HG02759 (cell line): ENCODE measurements around the gene SBNO2.

ENCODE experiments used
- ATAC-seq: cut with Tn5 transposase; IDR thresholded peaks from one replicate; pipeline ENCODE4 v1.9.1; 2021; ENCODE audit warnings: mild to moderate bottlenecking, moderate library complexity; ENCODE audit not compliant: unreplicated experiment

Gene SBNO2

DNA sequence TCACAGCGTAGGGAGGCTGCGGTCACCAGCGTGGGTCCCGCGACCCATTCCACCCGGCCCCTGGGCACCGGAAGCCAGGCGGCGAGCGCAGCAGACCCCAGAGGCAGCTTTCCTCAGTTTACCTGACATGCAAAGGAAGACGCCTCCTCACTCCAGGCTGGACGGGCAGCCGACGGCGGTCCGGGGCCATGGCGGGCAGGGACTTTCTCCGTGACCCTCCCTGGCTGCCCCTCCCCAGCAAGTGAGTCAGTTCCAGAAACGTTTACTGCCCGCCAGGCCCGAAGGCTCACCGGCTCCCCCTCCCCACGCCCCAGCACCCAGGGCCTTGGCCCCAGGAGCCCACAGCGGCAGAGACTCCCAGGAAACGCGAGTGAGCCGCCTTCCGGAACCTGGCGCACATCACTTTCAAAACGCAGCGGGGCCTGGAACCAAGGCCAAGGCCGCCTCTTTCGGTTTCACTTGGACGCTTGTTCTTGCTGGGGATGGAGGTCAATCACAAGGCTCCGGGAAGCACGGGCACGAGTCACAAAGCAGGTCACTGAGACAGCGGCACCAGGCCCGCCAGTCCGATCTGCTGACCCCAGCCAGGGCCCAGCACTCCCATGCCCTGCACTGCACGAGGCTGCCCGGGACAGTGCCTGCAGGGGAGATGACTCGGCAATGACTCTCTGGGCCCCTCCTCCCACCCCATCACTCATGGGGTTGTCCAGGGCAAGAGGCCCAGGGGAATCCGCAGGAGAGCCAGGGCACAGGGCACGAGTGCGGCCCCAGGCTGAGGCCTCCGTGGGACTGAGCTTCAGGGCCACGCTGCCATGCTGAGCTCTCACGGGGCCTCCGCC, 5.3 kb downstream of the SBNO2 start:
- ATAC-seq: no peak

DNA sequence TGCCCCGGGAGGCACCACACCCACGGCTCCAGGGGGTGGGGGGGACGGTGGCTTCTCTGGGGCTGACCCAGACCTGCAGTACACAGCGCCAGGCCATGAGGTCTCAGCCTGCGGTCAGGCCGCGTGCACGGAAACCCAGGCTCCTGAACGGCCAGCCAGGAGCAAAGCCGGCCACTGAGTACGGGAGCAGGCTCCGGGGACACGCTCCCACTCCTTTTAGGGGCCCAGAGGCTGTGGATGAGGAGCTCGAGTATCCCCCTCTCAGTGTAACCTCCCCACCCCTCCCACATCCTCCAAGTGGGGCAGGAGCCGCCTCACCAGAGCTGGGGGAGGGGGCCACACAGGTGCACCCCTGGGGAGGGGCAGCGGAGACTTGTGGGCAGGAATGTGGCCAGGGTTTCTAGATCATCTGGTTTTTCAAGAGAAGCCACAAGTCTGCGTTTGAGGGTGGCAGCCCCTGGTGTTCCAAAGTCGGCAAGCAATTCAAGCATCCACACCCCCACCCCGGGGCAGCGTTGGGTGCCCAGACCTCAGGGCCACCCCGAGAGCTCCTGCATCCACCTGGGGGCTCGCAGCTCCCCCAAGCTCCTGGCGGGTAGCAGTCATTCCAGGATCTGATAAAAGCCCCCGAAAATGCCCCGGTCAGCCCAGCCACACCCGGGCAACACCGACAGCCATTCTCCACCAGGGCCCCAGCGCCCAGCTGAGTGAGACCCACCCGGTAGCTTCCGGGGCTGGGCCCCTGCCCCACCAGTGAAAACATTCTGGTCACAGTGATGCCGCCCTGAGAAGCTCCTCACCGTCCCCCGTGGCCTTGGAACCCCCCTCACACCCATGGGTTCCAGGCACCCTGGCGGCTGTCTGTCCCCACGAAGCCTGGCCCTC, 6.1 kb downstream of the SBNO2 start:
- ATAC-seq: no peak

DNA sequence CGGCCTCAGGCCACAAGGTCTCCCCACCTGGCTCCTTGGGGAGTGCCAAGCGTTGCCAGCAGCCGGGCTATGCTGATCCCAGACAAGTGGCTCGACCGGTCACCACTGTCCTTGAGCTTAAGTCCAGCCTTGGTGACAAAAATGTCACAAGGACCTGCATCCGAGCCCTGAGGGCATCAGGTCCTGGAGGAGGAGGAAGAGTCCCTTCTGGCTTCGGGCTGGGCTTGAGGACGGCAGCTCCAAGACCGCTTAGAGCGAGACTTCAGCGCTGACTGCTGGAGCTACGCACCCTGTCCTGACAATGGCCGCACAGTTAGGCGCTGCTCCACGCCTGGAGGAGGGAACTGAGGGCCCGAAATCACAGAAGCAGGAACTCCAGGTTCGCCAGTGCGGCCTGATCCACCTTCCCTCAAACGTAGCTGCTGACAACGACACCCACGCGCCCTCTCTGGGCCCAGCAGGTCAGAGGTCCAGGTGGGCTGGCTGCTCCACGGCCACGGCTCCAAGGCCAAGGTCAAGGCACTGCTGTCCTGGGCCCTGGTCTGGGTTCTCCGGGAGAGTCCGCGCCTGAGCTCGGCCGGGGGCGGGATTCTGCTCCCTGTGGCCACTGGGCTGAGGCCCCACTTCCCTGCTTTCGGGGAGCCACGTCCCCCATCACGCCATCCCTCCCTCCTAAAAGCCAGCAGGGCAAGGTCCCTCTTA, 7.0 kb downstream of the SBNO2 start:
- no peak for ATAC-seq

DNA sequence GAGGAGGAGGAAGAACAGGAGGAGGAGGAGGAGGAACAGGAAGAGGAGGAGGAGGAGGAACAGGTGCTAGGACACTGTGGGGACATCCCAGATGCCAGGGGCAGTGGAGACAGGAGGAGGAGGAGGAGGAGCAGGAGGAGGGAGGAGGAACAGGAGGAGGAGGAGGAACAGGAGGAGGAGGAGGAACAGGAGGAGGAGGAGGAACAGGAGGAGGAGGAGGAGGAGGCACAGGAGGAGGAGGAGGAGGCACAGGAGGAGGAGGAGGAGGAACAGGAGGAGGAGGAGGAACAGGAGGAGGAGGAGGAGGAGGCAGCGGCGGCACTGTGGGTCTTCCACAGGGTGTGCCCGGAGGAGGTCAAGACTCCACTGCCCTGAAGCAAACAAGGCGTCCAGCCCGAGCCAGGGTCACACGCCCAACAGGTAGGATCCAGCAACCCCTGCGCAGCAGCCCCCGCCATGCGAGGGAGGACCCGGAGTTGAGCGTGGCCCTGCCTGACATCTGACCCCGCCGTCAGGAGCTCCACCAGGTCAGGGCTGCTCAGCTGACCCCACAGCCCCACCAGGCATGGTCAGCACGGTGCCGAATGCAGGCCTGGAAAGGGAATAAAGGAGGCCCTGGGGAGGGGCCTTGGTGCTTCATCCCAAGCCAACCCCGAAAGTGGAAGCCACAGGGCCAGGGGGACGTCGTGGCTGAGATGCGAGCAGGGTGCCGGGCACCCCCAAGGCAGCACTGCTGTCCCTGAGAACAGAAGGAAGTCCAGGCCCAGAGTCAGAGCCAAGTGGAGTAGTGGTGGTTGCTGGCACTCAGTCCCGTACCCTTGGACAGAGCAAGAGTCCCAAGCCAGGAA, 9.2 kb downstream of the SBNO2 start:
- ATAC-seq: no peak

DNA sequence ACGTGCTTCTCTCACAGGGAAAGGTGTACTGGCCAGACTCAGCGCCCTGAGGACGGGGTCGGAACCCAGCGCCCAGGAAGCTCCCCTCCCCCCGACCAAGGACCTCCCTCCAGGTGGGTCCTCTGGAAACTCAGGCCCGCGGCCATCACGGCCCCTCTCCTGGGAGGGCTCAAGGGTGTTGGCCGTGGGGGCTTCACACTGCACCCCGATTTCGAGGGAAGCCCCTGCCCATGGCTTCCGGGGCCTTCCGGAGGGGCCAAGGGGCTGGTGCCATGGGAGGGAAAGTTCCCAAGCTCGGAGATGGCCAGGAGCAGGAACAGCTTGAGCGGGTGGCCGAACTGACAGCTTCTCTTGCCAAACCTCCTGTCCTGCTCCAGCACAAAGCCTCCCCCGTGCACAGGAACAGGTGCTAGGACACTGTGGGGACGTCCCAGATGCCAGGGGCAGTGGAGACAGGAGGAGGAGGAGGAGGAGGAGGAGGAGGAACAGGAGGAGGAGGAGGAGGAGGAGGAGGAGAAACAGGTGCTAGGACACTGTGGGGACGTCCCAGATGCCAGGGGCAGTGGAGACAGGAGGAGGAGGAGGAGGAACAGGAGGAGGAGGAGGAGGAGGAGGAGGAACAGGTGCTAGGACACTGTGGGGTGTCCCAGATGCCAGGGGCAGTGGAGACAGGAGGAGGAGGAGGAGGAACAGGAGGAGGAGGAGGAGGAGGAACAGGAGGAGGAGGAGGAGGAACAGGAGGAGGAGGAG, 10.0 kb downstream of the SBNO2 start:
- ATAC-seq: no peak

DNA sequence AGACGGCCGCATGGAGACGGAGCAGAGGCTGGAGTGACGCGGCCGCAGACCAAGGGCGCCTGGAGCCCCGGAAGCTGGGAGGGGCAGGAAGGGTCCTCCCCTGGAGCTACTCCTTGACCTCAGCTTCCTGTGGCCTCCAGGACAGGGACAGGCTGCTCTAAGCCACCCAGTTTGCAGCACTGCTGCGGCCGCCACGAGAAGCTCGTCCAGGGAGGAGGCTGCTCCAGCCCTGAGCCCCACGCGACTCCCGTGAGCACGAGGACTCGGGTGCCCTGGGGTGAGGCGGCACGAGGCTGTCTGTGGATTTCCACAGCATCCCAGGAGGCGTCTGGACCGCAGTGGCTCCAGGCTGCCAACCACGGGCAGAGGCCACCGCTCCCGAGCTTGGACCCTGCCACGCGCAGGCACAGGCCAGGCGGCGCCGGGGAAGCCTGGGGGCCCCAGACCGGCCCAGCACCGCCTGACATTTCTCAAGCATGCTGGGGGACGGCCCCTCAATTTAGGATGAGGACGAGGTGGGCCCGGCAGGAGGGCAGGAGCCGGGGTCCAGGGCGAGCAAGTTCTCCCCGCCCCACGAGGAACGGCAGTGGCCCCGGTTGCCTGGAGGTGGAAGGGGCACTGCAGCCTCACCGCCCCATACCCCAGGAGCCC, 10.7 kb downstream of the SBNO2 start:
- no peak for ATAC-seq

DNA sequence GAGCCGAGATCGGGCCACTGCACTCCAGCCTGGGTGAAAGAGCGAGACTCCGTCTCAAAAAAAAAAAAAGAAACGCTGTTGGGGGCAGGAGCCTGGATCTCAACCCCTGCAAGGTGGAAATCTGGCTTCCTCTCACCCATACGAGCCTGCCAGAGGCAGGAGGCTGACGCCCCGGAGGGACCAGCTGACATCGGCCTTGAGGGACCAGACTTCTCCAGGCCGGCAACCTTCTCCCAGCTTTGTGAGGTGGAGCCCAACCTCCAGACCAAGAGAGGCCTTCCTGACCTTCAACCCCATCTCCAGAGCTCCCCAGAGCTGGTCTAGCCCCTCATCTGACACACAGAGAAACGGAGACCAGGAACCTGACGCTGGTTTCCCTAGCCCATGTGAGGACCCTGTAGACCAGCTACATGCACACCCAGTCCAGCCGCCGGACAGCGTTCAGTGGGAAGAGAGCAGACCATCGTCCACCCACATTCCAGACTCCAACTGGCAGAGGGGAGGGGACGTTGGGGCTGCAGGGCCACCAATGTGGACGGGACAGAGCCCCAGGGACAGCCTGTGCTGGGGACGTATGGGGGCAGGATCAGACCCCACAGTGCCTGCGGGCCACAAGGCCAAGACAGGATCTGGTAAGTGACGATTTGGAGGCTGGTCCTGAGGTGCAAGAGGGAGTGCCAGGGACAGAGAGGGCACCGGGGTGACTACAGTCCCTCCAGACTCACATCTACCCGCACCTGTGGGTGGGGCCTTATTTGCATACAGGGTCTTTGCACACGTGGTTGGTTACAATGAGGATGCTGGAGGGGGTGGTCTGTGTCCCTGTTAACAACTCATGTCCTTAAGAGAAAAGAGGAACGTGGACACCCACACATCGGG, 11.4 kb downstream of the SBNO2 start:
- no peak for ATAC-seq

DNA sequence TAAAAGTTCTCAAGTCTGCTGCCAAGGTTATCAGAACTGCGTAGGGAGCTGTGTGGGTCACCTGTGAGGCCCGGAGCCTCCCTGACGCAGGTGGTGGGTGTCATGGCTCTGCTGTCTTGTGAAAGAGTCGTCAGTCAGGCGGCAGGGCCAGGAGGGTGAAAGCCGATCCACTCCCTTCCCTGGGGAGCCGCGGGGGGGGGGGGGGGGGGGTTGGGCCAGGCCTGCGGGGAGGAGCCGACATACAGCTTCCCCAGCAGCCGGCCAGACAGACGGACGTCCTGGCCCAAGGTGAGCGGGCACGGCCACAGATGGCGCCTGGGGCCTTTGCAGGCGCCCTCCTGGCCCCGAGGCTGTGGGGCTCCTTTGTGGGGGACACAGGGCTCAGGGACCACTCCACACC, 12.4 kb downstream of the SBNO2 start:
- no peak for ATAC-seq

DNA sequence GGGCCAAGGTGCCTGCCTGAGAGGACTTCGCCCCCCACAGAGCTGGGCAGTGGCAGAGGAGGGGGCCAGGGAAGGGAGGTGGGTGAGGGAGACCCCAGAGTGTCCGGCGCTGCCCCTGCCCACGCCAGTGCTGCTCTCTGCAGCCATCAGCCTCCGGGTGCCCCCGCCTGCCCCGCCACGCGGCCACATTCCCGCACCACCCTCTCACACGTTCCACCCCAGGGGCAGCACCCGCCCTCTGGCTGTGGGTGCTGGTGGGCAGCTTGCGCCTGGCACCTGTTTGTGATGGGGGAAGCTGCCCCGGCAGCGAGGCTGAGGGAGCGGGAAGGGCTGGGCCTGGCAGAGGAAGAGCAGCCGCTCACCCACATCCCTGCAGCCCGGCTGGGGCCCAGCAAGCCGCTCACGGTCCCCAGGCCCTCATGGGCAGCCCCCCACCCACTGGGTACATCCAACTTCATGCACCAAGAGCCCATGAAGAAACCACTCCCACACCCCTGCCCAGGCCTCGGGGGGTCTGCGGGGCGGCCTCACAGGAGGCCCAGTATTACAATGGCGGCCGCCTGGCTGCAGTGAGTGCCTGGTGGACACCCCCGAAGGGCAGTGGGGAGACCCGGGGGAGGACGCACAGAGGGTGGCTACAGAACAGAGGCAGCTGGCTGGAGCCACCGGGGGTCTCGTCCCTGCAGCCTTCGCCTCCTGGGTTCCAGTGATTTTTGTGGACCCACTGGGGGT, 14.0 kb downstream of the SBNO2 start:
- ATAC-seq: no peak

DNA sequence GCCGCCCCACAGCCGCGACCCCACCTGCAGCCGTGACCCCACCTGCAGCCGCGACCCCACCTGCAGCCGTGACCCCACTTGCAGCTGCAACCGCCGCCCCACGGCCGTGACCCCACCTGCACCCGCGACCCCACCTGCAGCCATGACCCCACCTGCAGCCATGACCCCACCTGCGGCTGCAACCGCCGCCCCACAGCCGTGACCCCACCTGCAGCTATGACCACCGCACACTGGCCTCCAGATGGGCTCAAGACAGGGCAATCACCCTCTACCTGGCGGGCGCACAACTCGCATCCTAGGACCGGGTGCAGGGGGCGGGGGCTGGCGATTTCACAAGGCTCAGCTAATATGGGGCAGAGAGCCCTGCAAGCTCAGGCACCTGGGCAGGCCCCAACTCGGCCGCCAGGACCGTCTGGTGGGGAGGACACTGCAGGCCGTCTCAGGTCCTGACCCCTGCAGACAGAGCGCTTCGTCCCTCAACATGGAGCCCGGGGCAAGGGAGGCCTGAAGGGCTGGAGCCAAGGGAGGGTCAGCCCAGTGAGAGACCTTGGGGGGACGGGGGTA, 15.1 kb downstream of the SBNO2 start:
- no peak for ATAC-seq

DNA sequence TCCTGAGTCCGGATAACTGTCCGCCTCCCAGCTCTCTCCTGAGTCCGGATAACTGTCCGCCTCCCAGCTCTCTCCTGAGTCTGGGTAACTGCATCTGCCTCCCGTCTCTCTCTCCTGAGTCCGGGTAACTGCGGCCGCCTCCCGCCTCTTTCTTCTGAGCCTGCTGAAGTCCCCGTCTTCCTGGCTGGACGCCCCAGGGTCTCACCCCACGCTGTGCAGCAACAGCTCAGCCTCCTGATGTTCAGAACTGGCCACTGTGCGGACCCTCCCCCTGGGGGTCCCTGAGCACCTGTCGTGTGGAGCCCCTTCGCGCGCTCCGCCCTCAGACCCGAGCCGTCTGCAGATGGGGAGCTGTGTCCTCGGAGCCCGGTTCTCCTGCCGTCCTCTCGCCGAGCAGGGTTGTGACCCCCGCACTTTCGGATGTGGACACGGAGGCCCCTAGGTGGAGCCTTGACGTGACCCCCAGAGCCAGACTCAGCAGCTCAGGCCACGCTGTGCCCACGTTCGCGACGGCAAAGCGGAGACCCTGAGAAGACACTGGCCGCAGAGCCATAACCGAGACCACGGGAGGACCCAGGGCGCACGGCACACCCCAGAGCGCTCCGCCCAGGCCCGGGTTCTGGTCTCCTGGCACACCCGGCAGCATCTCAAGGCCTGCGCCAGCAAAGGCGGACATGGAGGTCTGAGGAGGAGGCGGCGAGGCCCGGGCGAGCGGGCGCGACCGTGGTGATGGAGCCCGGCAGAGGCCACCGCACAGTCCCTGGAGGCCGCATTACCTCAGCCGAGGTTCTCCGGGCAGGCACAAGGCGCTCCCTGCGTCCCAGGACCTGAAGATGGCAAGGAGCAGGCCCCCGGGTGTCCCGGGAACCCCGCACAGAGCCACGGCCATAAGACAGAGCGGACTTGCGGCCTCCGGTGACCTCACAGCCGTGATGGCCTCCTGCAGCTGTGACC, 15.9 kb downstream of the SBNO2 start:
- no peak for ATAC-seq

DNA sequence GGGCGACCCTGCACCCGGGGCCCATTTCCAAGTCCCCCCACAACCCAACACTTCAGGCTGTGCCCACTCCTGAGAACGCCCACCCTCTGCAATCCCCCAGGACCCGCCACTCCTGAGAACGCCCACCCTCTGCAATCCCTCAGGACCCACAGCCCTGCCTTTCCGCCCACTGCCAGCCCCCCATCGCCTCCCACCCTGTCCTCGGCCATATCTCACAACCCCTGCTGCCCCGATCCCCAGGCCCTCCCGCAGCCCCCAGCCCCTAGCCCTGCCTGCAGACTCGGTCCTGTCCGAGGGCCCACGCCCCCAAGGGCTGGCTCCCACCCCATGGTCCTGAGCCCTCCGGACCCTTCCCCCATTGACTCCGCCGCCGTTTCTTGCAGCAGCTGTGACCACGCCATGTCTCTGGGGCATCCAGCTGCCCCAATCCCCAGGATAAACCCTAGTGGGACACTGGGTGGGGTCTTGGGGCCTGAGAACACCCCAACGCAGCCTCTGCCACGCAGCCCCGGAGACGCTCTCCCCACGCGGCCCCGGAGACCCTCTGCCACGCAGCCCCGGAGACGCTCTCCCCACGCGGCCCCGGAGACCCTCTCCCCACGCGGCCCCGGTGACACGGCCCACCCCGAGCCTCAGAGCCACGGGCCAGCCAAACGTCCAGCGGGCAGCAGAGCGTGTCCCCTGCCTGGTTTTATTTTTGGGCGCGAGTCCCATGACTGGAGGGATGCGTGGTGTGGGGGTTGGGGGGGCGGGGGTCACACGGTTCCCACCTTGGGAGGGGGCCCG, 17.0 kb downstream of the SBNO2 start:
- no peak for ATAC-seq

DNA sequence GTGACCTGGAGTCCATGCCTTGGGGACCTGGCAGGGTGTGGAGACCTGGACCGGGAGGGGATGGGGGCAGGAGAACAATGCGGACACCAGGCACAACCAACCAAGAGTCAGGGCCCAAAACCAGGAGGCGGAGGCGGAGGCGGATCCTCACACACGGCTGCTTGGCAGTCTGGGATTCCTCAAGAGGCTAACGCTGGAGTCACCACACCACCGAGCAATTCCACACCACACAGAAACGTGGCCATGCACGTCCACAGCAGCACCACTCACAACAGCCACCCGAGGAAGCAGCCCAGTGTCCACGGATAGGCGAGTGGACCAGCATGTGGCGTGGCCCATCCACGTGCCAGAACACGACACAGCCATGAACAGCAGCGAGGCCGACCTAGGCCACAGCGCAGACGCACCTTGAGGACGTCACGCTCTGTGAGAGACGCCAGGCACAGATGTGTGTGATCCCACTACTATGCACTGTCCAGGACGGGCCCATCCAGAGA, 17.7 kb downstream of the SBNO2 start:
- ATAC-seq: no peak

DNA sequence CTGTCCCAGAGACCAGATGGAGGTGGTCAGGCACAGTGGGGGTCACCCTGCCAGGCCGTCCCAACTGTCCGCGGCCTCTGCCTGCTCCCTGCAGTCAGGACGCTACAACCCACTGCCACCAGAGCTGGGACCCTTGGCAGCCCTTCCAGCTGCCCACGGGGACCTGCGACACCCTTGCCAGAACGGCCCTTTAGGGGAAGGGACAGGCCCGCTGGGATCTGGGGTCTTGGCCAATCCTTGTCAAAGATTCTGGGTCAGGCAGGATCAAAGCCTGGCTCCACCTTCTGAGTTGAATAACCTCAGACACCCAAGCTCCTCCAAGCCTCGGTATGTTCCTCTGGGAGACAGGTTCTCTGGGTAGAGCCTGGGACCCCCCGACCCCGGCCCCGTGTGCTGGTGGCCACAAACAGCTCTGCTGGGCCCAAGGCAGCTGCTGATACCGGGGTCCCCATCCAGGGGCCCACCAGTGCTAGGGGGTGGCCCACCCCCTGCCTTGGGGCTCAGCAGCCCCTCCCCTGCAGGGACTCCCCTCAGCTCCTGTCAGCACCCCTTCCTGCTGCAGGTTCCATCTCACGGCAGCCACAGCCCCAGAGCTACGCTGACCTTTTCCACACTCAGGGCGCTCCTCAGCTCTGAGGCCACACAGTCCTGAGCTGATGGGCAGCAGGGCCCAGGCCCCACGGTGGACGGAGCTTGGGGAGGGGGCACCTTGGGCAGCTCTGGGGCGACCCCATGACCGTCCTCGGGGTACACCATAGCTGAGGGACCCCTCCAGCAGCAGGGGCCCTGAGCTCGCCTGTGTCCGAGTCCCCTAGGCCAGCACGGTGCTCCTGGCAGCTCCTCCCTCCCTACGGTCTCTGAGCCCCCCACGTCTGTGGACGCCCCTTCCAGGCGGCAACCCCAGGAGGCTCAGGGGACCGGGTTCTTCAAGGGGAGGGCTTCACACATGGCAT, 18.4 kb downstream of the SBNO2 start:
- no peak for ATAC-seq
